Fibroblast of mammary gland (primary cell): Measurements from ENCODE around the gene ARHGAP29.

Experiments
- DNase-seq: peaks from one replicate; pipeline ENCODE4 v3.0.0-alpha.2; 2010; ENCODE audit warnings: low read depth
- H3K4me3 ChIP-seq: 2 replicates; pipeline ENCODE4 v1.5.1; 2011; ENCODE audit warnings: low read depth, mild to moderate bottlenecking, low read length, moderate library complexity; ENCODE audit not compliant: control insufficient read depth
- TF ChIP-seq, protein P1 (sequence below): conservative IDR thresholded peaks from 2 replicates; pipeline ENCODE4 v1.5.1; 2011; ENCODE audit warnings: low read depth, low read length, inconsistent platforms; ENCODE audit not compliant: control insufficient read depth, insufficient read depth

The ARHGAP29 gene

DNA sequence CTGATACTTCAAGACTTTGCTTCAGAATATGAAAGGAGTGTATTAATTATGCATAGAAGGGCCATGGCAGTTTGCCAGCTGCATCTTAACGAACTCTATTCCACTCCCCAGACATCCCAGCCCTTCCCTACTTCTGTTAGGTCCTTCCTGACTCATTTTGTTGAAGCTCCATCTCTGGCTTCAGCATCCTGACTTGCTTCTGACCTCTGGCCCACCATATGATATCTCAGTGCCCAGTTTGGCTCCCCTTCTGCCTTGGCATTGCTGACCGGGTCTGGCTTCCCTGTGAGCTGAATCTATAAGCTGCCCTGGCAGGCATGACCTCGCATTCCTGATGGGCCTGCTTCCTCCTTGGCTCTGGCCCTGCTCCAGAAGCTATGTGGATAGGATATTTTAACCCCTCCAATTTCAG lies 27.6 kb upstream of the ARHGAP29 start:
- no peak overlapping the region for H3K4me3 ChIP-seq
- DNase-seq, result peak; percentile 86
- TF ChIP-seq, protein P1, sequence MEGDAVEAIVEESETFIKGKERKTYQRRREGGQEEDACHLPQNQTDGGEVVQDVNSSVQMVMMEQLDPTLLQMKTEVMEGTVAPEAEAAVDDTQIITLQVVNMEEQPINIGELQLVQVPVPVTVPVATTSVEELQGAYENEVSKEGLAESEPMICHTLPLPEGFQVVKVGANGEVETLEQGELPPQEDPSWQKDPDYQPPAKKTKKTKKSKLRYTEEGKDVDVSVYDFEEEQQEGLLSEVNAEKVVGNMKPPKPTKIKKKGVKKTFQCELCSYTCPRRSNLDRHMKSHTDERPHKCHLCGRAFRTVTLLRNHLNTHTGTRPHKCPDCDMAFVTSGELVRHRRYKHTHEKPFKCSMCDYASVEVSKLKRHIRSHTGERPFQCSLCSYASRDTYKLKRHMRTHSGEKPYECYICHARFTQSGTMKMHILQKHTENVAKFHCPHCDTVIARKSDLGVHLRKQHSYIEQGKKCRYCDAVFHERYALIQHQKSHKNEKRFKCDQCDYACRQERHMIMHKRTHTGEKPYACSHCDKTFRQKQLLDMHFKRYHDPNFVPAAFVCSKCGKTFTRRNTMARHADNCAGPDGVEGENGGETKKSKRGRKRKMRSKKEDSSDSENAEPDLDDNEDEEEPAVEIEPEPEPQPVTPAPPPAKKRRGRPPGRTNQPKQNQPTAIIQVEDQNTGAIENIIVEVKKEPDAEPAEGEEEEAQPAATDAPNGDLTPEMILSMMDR, result no peak

DNA sequence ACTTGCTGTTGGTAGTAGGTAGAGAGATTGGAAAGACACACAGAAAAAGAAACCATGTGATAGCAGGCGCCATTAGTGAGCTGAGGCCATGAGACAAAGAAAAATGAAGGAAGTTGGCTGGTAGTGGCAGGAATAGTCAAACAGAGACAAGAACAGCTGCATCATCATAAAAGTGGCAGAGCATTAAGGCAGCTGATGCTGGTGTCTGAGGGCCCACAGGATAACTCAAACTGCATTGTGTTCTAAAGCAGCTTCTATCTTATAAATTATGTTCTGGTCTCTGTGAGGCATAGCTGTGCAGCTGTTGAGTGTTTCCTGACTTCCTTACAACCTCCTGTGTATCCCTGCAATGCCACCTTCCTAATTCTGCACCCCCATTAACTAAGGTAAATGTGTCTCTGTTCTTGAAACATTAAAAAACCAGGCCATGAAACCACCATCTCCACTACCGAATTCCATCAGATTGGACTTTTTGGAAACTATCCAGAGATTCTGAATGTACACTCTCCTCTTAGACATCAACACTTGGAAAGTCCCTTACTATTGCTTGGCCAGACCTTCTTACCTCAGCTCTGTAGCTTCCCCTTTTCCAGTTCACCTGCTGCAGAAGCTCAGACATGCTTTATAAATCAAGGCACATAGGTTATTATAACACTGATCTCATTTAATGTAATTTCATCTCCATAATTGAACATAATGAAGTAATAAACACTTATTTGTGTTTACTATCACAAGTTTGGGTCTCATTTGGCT lies 23.4 kb upstream of the ARHGAP29 start:
- DNase-seq, result no peak
- TF ChIP-seq, protein P1, result no peak
- H3K4me3 ChIP-seq, result no peak overlapping the region

DNA sequence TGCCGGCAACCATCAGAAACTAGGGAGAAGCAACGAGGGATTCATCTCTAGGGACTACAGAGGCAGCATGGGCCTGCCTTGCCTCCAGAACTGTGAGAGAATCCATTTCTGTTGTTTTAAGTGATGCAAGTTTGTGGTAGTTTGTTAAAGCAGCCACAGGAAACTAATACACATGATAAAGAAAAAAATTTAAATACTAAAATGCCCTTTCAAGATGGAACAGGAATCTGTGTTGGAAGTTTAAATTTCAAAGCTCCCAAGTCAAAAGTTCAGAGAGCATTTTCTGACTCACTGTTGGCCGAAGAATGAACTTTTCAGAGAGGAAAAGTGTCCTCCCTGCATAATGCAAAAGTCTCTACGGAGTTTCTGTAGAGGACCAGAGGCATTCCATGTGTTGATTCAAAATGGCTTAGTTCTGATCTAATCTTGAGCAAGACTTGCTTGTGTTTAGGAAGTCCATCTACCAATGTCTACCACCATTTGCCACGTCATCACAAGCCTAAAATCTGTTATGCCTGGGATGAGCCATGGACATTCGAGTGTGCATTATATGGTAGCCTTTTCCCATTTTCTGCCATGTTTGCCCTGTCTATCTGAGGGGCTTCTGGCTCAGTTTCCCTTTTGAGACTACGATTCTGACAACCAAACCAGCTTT lies 22.4 kb upstream of the ARHGAP29 start:
- H3K4me3 ChIP-seq, result no peak overlapping the region
- peak; percentile 86 for DNase-seq
- TF ChIP-seq, protein P1, result no peak

DNA sequence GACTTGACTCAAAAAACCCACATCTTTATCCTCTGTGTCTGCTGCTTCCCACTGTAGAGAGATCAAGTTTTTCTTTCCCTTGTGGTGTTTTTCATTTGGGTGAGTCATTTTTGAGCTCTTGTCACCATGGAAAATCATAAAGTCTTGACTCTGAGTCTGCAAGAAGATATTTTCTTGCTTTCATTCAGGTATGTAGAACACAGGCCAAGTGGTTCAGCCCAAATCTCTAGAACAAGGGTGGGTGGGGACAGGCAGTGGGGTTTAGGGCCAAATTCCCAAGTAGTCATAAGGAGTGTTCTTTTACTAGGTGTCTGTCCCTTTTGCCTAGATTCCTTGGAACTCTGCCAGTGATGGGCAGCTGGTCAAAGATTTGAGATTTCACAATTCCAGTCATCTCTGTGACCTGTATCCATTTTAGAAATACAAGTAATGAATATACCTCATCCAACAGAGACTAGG lies 21.5 kb upstream of the ARHGAP29 start:
- peak; percentile 99 for DNase-seq
- TF ChIP-seq, protein P1, result no peak
- no peak overlapping the region for H3K4me3 ChIP-seq

DNA sequence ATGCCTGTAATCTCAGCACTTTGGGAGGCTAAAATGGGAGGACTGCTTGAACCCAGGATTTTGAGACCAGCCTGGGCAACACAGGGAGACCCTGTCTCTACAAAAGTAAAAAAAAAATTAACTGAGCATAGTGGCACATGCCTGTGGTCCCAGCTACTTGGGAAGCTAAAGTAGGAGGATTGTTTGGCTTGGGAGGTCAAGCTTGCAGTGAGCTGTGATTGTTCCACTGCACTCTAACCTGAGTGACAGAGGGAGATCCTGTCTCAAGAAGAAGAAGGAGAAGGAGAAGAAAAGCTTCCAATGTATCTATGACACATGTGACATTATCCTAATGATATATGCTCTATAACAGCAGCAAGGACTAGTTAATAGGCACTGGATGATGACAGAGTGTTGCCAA lies 20.1 kb upstream of the ARHGAP29 start:
- TF ChIP-seq, protein P1, result no peak
- DNase-seq, result no peak

DNA sequence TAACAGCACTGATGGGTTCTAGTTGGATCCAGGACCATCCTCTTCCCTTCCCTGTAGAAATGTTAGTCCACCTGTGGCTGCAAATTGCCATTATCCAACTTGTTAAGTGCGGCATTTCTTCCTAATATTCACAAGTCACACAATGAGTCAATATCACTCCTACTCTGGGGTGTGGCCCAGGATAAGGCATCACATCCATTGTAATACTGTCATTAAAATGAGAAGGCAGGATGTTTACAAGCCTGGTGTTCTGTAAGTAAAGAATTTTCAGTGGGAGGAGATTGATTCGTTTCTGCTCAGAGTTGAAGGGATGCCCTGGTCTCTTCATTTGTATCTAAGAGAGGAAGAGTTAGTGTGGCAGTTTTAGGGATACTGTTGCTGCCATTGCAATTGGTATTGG lies 18.1 kb upstream of the ARHGAP29 start:
- no peak overlapping the region for H3K4me3 ChIP-seq
- DNase-seq, result peak; percentile 77
- TF ChIP-seq, protein P1, result no peak

More for the DNA sequence above, 20.1 kb upstream of the ARHGAP29 start:
- H3K4me3 ChIP-seq, result no peak overlapping the region
